ENCODE data around the gene CLPSL1. TPM values are rescaled to one million over a fixed set of nuclear protein-coding genes. Genes with fewer than 3 reads are reported as not detected.

The CLPSL1 gene
- total and polyA plus RNA-seq, 2 of the 8 experiments (the other 6 are each of a cell fraction or from before 2014, with no cell fraction given): not detected

GRCh38 chr6:35782424-35782823, 1.6 kb downstream of the CLPSL1 start (continued):
- no peak for TF ChIP-seq RBBP5 (IDR thresholded peaks at IDR 0.05; ENCODE audit: borderline replicate concordance, low read depth, low read length)
